ENCODE measurements around the gene IL12B. TPM values are rescaled to one million over a fixed set of nuclear protein-coding genes. Genes with fewer than 3 reads are reported as not detected.
A peak's percentile ranks its signal among the peaks of the same experiment; 100 is the strongest.

Gene IL12B
- total RNA-seq, 3 donors from 2014 or later = not detected

DNA sequence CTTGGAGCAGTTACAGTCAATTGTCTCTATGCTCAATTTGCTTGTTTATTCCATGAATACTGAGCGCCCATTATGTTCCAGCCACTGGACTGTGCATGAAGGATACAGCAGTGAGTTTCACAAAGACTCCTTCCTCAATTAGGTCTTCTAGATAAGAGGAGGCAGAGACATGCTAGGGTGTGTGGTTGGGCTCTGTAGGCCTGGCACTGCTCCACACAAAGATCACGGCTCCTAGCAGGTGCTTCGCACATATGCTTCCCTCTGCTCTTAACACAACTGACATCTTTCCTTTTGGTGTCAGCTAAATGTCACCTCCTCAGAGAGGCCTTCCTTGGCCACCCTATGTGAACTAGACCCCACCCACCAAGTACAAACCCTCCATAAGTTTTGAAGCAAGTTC is 10.9 kb downstream of the IL12B start:
- TF ChIP-seq, protein P1, sequence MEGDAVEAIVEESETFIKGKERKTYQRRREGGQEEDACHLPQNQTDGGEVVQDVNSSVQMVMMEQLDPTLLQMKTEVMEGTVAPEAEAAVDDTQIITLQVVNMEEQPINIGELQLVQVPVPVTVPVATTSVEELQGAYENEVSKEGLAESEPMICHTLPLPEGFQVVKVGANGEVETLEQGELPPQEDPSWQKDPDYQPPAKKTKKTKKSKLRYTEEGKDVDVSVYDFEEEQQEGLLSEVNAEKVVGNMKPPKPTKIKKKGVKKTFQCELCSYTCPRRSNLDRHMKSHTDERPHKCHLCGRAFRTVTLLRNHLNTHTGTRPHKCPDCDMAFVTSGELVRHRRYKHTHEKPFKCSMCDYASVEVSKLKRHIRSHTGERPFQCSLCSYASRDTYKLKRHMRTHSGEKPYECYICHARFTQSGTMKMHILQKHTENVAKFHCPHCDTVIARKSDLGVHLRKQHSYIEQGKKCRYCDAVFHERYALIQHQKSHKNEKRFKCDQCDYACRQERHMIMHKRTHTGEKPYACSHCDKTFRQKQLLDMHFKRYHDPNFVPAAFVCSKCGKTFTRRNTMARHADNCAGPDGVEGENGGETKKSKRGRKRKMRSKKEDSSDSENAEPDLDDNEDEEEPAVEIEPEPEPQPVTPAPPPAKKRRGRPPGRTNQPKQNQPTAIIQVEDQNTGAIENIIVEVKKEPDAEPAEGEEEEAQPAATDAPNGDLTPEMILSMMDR (IDR thresholded peaks at IDR 0.05) = no peak
- TF ChIP-seq POLR2AphosphoS5 (IDR thresholded peaks at IDR 0.05) (no peak), POLR2A (IDR thresholded peaks at IDR 0.05) (no peak)
- Histone ChIP-seq H3K27ac (no peak overlapping the region), H3K4me3 (no peak overlapping the region), H3K27me3 (no peaks in the 10 kb centered on the region), H3K4me1 (no peaks in the 10 kb centered on the region), H3K36me3 (no peaks in the 10 kb centered on the region), H3K9me3 (no peaks in the 10 kb centered on the region)
- intact Hi-C loops (cut with DNase I; ENCODE audit: low total_unique reads) = no loop called here
- no peak for DNase-seq (ENCODE audit: low spot score in 2 of 2)

DNA sequence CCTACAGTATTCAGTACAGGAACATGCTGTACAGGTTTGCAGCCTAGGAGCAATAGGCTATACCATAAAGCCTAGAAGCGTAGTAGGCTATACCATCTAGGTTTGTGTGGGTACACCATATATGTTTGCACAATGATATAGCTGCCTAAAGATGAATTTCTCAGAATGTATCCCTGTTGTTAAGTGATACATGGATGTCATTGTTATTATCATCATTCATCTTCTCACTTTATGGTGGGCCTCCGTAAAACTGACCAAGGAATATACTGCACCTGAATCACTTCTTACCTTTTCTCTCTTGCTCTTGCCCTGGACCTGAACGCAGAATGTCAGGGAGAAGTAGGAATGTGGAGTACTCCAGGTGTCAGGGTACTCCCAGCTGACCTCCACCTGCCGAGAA is 11.8 kb downstream of the IL12B start:
- no peak for DNase-seq (ENCODE audit: low spot score in 2 of 2)
- no peak overlapping the region for H3K4me3 ChIP-seq
- no peaks in the 10 kb centered on the region for H3K36me3 ChIP-seq
- H3K27me3 ChIP-seq = no peaks in the 10 kb centered on the region
- TF ChIP-seq, protein P1 (IDR thresholded peaks at IDR 0.05) = no peak
- no peak for TF ChIP-seq POLR2AphosphoS5 (IDR thresholded peaks at IDR 0.05)
- TF ChIP-seq POLR2A (IDR thresholded peaks at IDR 0.05) = no peak
- no peaks in the 10 kb centered on the region for H3K4me1 ChIP-seq
- intact Hi-C loops (cut with DNase I; ENCODE audit: low total_unique reads) = no loop called here
- H3K9me3 ChIP-seq = no peaks in the 10 kb centered on the region
- H3K27ac ChIP-seq = no peak overlapping the region

DNA sequence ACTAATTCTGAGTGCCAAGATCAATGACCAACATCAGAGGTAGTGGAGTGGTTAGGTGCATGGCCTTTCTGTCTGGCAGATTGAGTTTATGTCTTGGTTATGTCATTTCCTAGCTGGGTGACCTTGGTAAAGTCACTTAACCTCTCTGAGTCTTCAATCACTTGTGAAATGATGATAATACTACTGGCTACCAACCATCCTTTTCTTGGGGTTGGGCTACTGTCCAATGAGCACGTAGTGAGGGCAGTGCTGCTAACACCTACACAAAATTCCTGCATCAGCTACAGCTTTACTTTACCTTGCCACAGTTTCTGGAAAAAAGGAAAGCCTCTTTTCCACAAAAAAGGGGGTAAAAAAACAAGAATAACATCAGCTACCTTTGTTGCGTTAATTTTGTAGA is 12.4 kb downstream of the IL12B start:
- no peak for TF ChIP-seq POLR2A (IDR thresholded peaks at IDR 0.05)
- no peak for TF ChIP-seq POLR2AphosphoS5 (IDR thresholded peaks at IDR 0.05)
- TF ChIP-seq, protein P1 (IDR thresholded peaks at IDR 0.05) = no peak
- Histone ChIP-seq H3K27me3 (no peaks in the 10 kb centered on the region), H3K4me1 (no peaks in the 10 kb centered on the region), H3K4me3 (no peak overlapping the region), H3K9me3 (no peaks in the 10 kb centered on the region), H3K36me3 (no peaks in the 10 kb centered on the region), H3K27ac (no peak overlapping the region)
- no peak for DNase-seq (ENCODE audit: low spot score in 2 of 2)
- intact Hi-C loops (cut with DNase I; ENCODE audit: low total_unique reads) = no loop called here

DNA sequence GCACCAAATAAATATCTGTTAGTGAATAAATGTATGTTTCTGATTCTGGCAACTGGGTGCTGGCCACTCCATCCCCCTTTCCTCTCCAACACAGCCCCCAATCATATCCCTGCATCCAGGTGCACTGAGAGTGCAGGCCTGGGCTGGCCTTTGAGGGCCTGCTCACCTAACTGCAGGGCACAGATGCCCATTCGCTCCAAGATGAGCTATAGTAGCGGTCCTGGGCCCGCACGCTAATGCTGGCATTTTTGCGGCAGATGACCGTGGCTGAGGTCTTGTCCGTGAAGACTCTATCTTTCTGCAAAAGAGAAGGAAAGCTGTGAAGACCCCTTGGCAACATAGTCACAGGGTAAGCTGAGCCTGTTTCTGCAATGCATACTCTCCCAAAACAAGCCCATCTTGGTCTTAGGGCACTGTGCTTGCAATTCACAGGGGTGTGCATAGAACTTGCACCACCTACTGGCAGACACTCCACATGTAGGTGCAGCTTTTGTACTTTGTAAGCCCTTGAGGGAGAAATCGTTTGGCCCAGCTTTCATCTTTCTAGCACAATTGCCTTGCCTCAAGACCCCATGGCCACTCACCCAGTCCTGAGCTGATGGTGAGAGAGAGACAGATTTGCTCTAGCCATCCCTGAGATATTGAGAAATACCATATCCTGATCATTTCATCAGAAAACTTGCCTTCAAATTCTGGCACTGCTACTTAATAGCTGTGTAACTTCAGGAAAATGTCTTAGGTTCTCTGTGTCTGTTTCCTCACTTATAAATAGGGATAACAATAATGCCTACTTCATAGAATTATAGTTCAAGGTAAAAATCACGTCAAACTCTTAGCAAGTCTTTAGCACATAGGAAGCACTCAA is 13.5 kb downstream of the IL12B start:
- intact Hi-C loops (cut with DNase I; ENCODE audit: low total_unique reads) = no loop called here

DNA sequence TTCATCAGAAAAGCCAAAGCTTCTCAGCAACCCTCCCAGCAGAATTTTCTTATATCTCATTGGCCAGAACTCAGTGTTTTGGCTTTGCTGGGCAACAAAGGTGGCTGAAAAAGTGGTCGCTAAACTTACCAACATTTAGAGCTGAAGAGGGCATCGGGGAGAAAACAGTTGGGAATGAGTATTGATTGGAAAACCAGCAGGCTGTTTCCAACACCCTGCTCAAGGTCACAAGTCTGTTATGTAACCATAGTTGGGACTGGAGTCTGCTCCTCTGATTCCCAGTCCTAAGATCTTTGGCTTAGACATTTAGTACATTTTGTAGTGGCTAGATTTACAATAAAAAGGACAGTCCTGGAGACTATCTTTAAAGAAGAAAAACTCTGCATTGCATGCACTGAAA is 17.1 kb downstream of the IL12B start:
- DNase-seq (ENCODE audit: low spot score in 2 of 2) = no peak
- H3K4me3 ChIP-seq = no peak overlapping the region
- H3K4me1 ChIP-seq = no peaks in the 10 kb centered on the region
- intact Hi-C loops (cut with DNase I; ENCODE audit: low total_unique reads) = no loop called here
- no peaks in the 10 kb centered on the region for H3K9me3 ChIP-seq
- TF ChIP-seq, protein P1 (IDR thresholded peaks at IDR 0.05) = no peak
- no peak for TF ChIP-seq POLR2AphosphoS5 (IDR thresholded peaks at IDR 0.05)
- TF ChIP-seq POLR2A (IDR thresholded peaks at IDR 0.05) = no peak
- peaks cover 0 to 3% of the 10 kb centered on the region in 2 donors for H3K27me3 ChIP-seq
- no peak overlapping the region for H3K27ac ChIP-seq
- H3K36me3 ChIP-seq = no peaks in the 10 kb centered on the region

More for the DNA sequence above, 13.5 kb downstream of the IL12B start:
- H3K9me3 ChIP-seq = no peaks in the 10 kb centered on the region
- H3K27me3 ChIP-seq = no peaks in the 10 kb centered on the region
- H3K4me1 ChIP-seq = no peaks in the 10 kb centered on the region
- TF ChIP-seq POLR2A (IDR thresholded peaks at IDR 0.05) (no peak), POLR2AphosphoS5 (IDR thresholded peaks at IDR 0.05) (no peak)
- TF ChIP-seq, protein P1 (IDR thresholded peaks at IDR 0.05) = peak in 2 of 3 donors; percentile 20 to 41
- H3K27ac ChIP-seq = no peak overlapping the region
- H3K36me3 ChIP-seq = no peaks in the 10 kb centered on the region
- no peak for DNase-seq (ENCODE audit: low spot score in 2 of 2)
- no peak overlapping the region for H3K4me3 ChIP-seq

Measured in breast epithelium (tissue), 4 donors.